Endothelial cell of hepatic sinusoid (primary cell): ENCODE measurements around the gene ACSL6.

Source experiments
- in situ Hi-C: cut with HindIII; loops from 2 replicates; pipeline ENCODE4 v1.10.0; 2017; ENCODE audit warnings: low sequenced_read_pairs

ACSL6 gene

GRCh38 chr5:132049093-132049492, 37.6 kb upstream of the ACSL6 start:
- in situ Hi-C loops: no loop called here

- in situ Hi-C loops: no loop called here
Measured at GRCh38 chr5:132046880-132047299, 35.4 kb upstream of the ACSL6 start.

- in situ Hi-C loops: no loop called here
Measured at GRCh38 chr5:132044207-132044606, 32.7 kb upstream of the ACSL6 start.

- in situ Hi-C loops: no loop called here
Measured at GRCh38 chr5:132037353-132037752, 25.9 kb upstream of the ACSL6 start.

- in situ Hi-C loops: no loop called here
Measured at GRCh38 chr5:132033122-132033521, 21.7 kb upstream of the ACSL6 start.

- in situ Hi-C loops: no loop called here
Measured at GRCh38 chr5:132032196-132032595, 20.7 kb upstream of the ACSL6 start.

- in situ Hi-C loops: no loop called here
Measured at GRCh38 chr5:132030610-132031009, 19.2 kb upstream of the ACSL6 start.

- in situ Hi-C loops: no loop called here
Measured at GRCh38 chr5:132029609-132030330, 18.3 kb upstream of the ACSL6 start.

- in situ Hi-C loops: no loop called here
Measured at GRCh38 chr5:132027027-132027426, 15.6 kb upstream of the ACSL6 start.

- in situ Hi-C loops: no loop called here
Measured at GRCh38 chr5:132026516-132027008, 15.1 kb upstream of the ACSL6 start.

- in situ Hi-C loops: no loop called here
Measured at GRCh38 chr5:132025403-132025971, 14.0 kb upstream of the ACSL6 start.

GRCh38 chr5:132024789-132025402, 13.4 kb upstream of the ACSL6 start:
- in situ Hi-C loops: loop anchor here (25.0 kb wide), 2 partner anchors 438 to 588 kb away; no protein-coding TSS in a partner anchor

GRCh38 chr5:132024117-132024435, 12.6 kb upstream of the ACSL6 start:
- in situ Hi-C loops: loop anchor here (25.0 kb wide), 2 partner anchors 437 to 587 kb away; no protein-coding TSS in a partner anchor

- in situ Hi-C loops: loop anchor here (25.0 kb wide), 2 partner anchors 436 to 586 kb away; no protein-coding TSS in a partner anchor
Measured at GRCh38 chr5:132023258-132024116, 12.0 kb upstream of the ACSL6 start.

GRCh38 chr5:132022737-132023136, 11.3 kb upstream of the ACSL6 start:
- in situ Hi-C loops: loop anchor here (25.0 kb wide), 2 partner anchors 435 to 585 kb away; no protein-coding TSS in a partner anchor

GRCh38 chr5:132021654-132022053, 10.2 kb upstream of the ACSL6 start:
- in situ Hi-C loops: loop anchor here (25.0 kb wide), 2 partner anchors 434 to 584 kb away; no protein-coding TSS in a partner anchor

GRCh38 chr5:132020568-132021339, 9.3 kb upstream of the ACSL6 start:
- in situ Hi-C loops: loop anchor here (25.0 kb wide), 2 partner anchors 433 to 583 kb away; no protein-coding TSS in a partner anchor

- in situ Hi-C loops: loop anchor here (25.0 kb wide), 2 partner anchors 433 to 583 kb away; no protein-coding TSS in a partner anchor
Measured at GRCh38 chr5:132019857-132020555, 8.5 kb upstream of the ACSL6 start.

GRCh38 chr5:132019337-132019736, 7.9 kb upstream of the ACSL6 start:
- in situ Hi-C loops: loop anchor here (25.0 kb wide), 2 partner anchors 432 to 582 kb away; no protein-coding TSS in a partner anchor
